ENCODE results near the gene RTTN.

RTTN gene

GRCh38 chr18:70082430-70082829 is 123.1 kb downstream of the RTTN start:
- no peak for DNase-seq (ENCODE audit: low read depth)

GRCh38 chr18:70078106-70078505 is 127.4 kb downstream of the RTTN start:
- no peak for DNase-seq (ENCODE audit: low read depth)

GRCh38 chr18:70075906-70076305 is 129.6 kb downstream of the RTTN start:
- no peak for DNase-seq (ENCODE audit: low read depth)

- no peak for DNase-seq (ENCODE audit: low read depth)
Measured at GRCh38 chr18:70074116-70074515, 131.4 kb downstream of the RTTN start.

GRCh38 chr18:70073432-70073831 is 132.1 kb downstream of the RTTN start:
- DNase-seq (ENCODE audit: low read depth), result no peak

GRCh38 chr18:70072678-70073077 is 132.8 kb downstream of the RTTN start:
- no peak for DNase-seq (ENCODE audit: low read depth)

GRCh38 chr18:70069965-70070364 is 135.5 kb downstream of the RTTN start:
- DNase-seq (ENCODE audit: low read depth), result no peak

- no peak for DNase-seq (ENCODE audit: low read depth)
Measured at GRCh38 chr18:70069382-70069781, 136.1 kb downstream of the RTTN start.

- no peak for DNase-seq (ENCODE audit: low read depth)
Measured at GRCh38 chr18:70068981-70069380, 136.5 kb downstream of the RTTN start.

GRCh38 chr18:70059684-70060083 is 145.8 kb downstream of the RTTN start:
- no peak for DNase-seq (ENCODE audit: low read depth)

- DNase-seq (ENCODE audit: low read depth), result no peak
Measured at GRCh38 chr18:70058916-70059315, 146.6 kb downstream of the RTTN start.

- DNase-seq (ENCODE audit: low read depth), result no peak
Measured at GRCh38 chr18:70047931-70048603, 157.4 kb downstream of the RTTN start.

GRCh38 chr18:70046796-70047195 is 158.7 kb downstream of the RTTN start:
- no peak for DNase-seq (ENCODE audit: low read depth)

- DNase-seq (ENCODE audit: low read depth), result no peak
Measured at GRCh38 chr18:70046207-70046606, 159.3 kb downstream of the RTTN start.

- DNase-seq (ENCODE audit: low read depth), result no peak
Measured at GRCh38 chr18:70044632-70045031, 160.9 kb downstream of the RTTN start.

GRCh38 chr18:70041459-70042050 is 163.9 kb downstream of the RTTN start:
- no peak for DNase-seq (ENCODE audit: low read depth)

- DNase-seq (ENCODE audit: low read depth), result no peak
Measured at GRCh38 chr18:70039186-70039585, 166.3 kb downstream of the RTTN start.

GRCh38 chr18:70037431-70038061 is 167.9 kb downstream of the RTTN start:
- DNase-seq (ENCODE audit: low read depth), result no peak

GRCh38 chr18:70036771-70037347 is 168.6 kb downstream of the RTTN start:
- no peak for DNase-seq (ENCODE audit: low read depth)

- no peak for DNase-seq (ENCODE audit: low read depth)
Measured at GRCh38 chr18:70036168-70036567, 169.3 kb downstream of the RTTN start.

GRCh38 chr18:70031221-70031620 is 174.3 kb downstream of the RTTN start:
- no peak for DNase-seq (ENCODE audit: low read depth)

- DNase-seq (ENCODE audit: low read depth), result no peak
Measured at GRCh38 chr18:70030728-70031127, 174.8 kb downstream of the RTTN start.

GRCh38 chr18:70029163-70029562 is 176.3 kb downstream of the RTTN start:
- no peak for DNase-seq (ENCODE audit: low read depth)

Measured in stimulated activated CD4-positive, alpha-beta T cell treated with anti-CD3 and anti-CD28 coated beads, Interleukin-2, amount 100 ng/mL, for 4 hours (primary cell).